HepG2 (cell line): ENCODE results near the gene NRL. TPM values are rescaled to one million over a fixed set of nuclear protein-coding genes. Genes with fewer than 3 reads are reported as not detected.

ENCODE experiments used
- ARID2 ChIP-seq: sonication (generic); formaldehyde crosslinking; IDR thresholded peaks from 2 replicates; pipeline ENCODE4 v1.8.1; 2022; ENCODE audit warnings: mild to moderate bottlenecking, missing genetic modification reagents, borderline replicate concordance
- CSRNP2 ChIP-seq: sonication (generic); formaldehyde crosslinking; conservative IDR thresholded peaks from 2 replicates; pipeline ENCODE4 v1.8.0; 2022; ENCODE audit warnings: low read depth, missing genetic modification reagents
- EP300 ChIP-seq, 3 experiments: sonication (generic) in 1 of 3; formaldehyde crosslinking in 1 of 3; IDR thresholded peaks; 2 replicates each; pipeline versions ENCODE4 v1.5.1 to v1.6.1; 2011 to 2020; ENCODE audit warnings: low read depth in 2 of 3, low read length in 2 of 3, borderline replicate concordance in 1 of 3, improper control_type of control experiment in 1 of 3, mild to moderate bottlenecking in 1 of 3, missing genetic modification reagents in 1 of 3, moderate library complexity in 1 of 3
- IRF2 ChIP-seq: IDR thresholded peaks from 2 replicates; pipeline ENCODE4 v1.6.1; 2018; ENCODE audit warnings: missing genetic modification reagents, missing compliant biosample characterization
- KMT2B ChIP-seq: IDR thresholded peaks from 2 replicates; pipeline ENCODE4 v1.6.1; 2016; ENCODE audit warnings: missing genetic modification reagents, missing compliant biosample characterization
- NFE2L2 ChIP-seq: fragments of 150-350 bp; IDR thresholded peaks from 2 replicates; pipeline ENCODE4 v1.6.1; 2014; ENCODE audit warnings: low read length
- NFRKB ChIP-seq: fragments of 450-650 bp; IDR thresholded peaks from 2 replicates; pipeline ENCODE4 v1.6.1; 2017
- SRF ChIP-seq: IDR thresholded peaks from 2 replicates; pipeline ENCODE4 v1.6.1; 2011; ENCODE audit warnings: mild to moderate bottlenecking, low read depth, low read length, moderate library complexity
- TBP ChIP-seq: sonication (generic); formaldehyde crosslinking; IDR thresholded peaks from 2 replicates; pipeline ENCODE4 v1.5.0; 2020; ENCODE audit warnings: missing genetic modification reagents
- ZMYM4 ChIP-seq: sonication (generic); formaldehyde crosslinking; IDR thresholded peaks from 2 replicates; pipeline ENCODE4 v1.8.1; 2023; ENCODE audit warnings: mild to moderate bottlenecking, missing genetic modification reagents
- ZNF253 ChIP-seq: sonication (generic); formaldehyde crosslinking; IDR thresholded peaks from 2 replicates; pipeline ENCODE4 v1.8.0; 2022; ENCODE audit warnings: mild to moderate bottlenecking, missing genetic modification reagents, borderline replicate concordance
- ZNF550 ChIP-seq: sonication (generic); formaldehyde crosslinking; IDR thresholded peaks from 2 replicates; pipeline ENCODE4 v1.4.0; 2020; ENCODE audit warnings: mild to moderate bottlenecking, missing genetic modification reagents, borderline replicate concordance
- ZNF552 ChIP-seq: sonication (generic); formaldehyde crosslinking; IDR thresholded peaks from 2 replicates; pipeline ENCODE4 v1.9.0; 2022; ENCODE audit warnings: missing genetic modification reagents, mild to moderate bottlenecking, borderline replicate concordance
- ZNF616 ChIP-seq: sonication (generic); formaldehyde crosslinking; IDR thresholded peaks from 2 replicates; pipeline ENCODE4 v1.5.0; 2020; ENCODE audit warnings: low read depth, mild to moderate bottlenecking, missing genetic modification reagents
- ZNF766 ChIP-seq: sonication (generic); formaldehyde crosslinking; IDR thresholded peaks from 2 replicates; pipeline ENCODE4 v1.5.0; 2020; ENCODE audit warnings: missing genetic modification reagents, borderline replicate concordance
- ZNF816 ChIP-seq: sonication (generic); formaldehyde crosslinking; IDR thresholded peaks from 2 replicates; pipeline ENCODE4 v1.8.0; 2022; ENCODE audit warnings: missing genetic modification reagents, mild to moderate bottlenecking, borderline replicate concordance
- polyA plus RNA-seq, 8 experiments: library from polyadenylated mRNA; depleted of rRNA in 3 of 8; stranded (reverse) in 7 of 8; unstranded in 1 of 8; fragments of >200 nt; fragmentation: Illumina TruSeq in 4 of 8; extraction: Trizol in 4 of 8; gene quantifications; 2 replicates each; pipeline versions ENCODE4 v1.2.1 to v1.2.3, GENCODE V29; 2011 to 2016; ENCODE audit warnings: low read depth in 4 of 8, missing spikeins in 1 of 8, mixed read lengths in 1 of 8; ENCODE audit not compliant: insufficient read depth in 1 of 8
- total RNA-seq, 5 experiments: library from RNA; depleted of rRNA; stranded (reverse); fragments of >200 nt; fragmentation: Illumina TruSeq; extraction: Trizol; gene quantifications; 2 replicates each; pipeline ENCODE4 v1.2.3, GENCODE V29; 2016; ENCODE audit warnings: low read depth in 1 of 5
- TF ChIP-seq, protein P1 (sequence below): sonication (generic); formaldehyde crosslinking; IDR thresholded peaks from 2 replicates; pipeline ENCODE4 v1.8.0; 2023; ENCODE audit warnings: mild to moderate bottlenecking, missing genetic modification reagents
- TF ChIP-seq, protein P2 (sequence below): sonication (generic); formaldehyde crosslinking; IDR thresholded peaks from 2 replicates; pipeline ENCODE4 v1.4.0; 2020; ENCODE audit warnings: missing genetic modification reagents, borderline replicate concordance
- TF ChIP-seq, protein P3 (sequence below): sonication (generic); formaldehyde crosslinking; IDR thresholded peaks from 2 replicates; pipeline ENCODE4 v1.4.0; 2020; ENCODE audit warnings: missing genetic modification reagents, low read depth, mild to moderate bottlenecking, borderline replicate concordance
- TF ChIP-seq, protein P4 (sequence below): sonication (generic); formaldehyde crosslinking; IDR thresholded peaks from 2 replicates; pipeline ENCODE4 v1.8.0; 2022; ENCODE audit warnings: mild to moderate bottlenecking, missing genetic modification reagents, borderline replicate concordance

NRL gene
- total and polyA plus RNA-seq, 2 of the 13 experiments (the other 11 are each of a cell fraction or from before 2014, with no cell fraction given): 2.5 to 4.7 TPM

DNA sequence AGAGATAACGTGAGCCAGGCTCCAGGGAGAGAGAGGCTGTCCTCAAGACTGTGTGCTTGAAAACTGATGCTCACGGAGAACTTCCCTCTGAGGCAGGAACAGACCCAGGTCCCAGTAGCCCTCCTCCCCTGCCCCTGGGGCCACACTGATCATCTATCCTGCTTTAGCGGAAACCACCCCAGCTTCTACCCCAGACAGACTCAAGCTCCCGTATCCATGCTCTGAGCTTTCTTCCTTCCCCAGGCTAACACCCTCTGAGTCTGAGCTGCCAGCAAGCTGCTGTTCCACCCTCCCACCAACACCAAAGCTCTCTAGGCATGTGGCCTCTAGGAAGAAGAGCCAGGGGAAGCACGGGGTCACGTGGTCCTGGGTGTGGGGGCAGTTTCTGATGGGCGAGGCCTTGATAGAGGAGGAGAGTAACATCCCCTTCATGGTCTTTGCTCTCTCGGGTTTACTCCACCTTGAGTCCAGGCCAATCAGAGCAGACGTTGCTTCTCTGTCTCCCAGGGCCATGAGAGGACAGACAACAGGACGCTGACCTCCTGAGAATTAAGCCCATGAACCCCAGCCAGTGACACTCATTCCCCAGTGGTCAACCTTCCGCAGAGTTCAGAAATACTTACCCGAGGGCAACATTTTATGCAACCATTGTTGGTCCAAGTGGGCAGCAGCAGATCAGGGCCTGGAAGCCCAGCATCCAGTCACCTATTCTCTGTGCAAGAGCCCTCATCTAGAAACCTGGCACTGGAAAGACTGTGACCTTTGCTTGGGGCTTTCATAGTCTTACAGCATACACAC, 19.3 kb downstream of the NRL start (continued):
- TF ChIP-seq, protein P1, sequence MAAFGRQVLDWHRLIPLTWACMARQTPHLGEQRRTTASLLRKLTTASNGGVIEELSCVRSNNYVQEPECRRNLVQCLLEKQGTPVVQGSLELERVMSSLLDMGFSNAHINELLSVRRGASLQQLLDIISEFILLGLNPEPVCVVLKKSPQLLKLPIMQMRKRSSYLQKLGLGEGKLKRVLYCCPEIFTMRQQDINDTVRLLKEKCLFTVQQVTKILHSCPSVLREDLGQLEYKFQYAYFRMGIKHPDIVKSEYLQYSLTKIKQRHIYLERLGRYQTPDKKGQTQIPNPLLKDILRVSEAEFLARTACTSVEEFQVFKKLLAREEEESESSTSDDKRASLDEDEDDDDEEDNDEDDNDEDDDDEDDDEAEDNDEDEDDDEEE (CRISPR knock-in tag): no peak
- TF ChIP-seq IRF2 (CRISPR knock-in tag) (peak; percentile 98), NFE2L2 (peak; percentile 15; the same call in 1 of the 2 replicates), ZNF552 (CRISPR knock-in tag) (peak; percentile 94), TBP (no peak), ZNF766 (CRISPR knock-in tag) (peak; percentile 88; the same call in 1 of the 2 replicates), ZMYM4 (CRISPR knock-in tag) (no peak), ZNF816 (CRISPR knock-in tag) (no peak), ZNF550 (peak; percentile 89; the same call in 1 of the 2 replicates), ARID2 (peak; percentile 90; the same call in 1 of the 2 replicates), CSRNP2 (CRISPR knock-in tag) (no peak), ZNF616 (CRISPR knock-in tag) (peak; percentile 83; the same call in 1 of the 2 replicates), EP300 (IDR thresholded peaks at IDR 0.05; ENCODE audit: low read depth in 2 of 2, low read length in 2 of 2) (peak in 1 of 2 experiments; percentile 84), EP300 (CRISPR knock-in tag; IDR thresholded peaks at IDR 0.05; ENCODE audit: borderline replicate concordance) (peak; percentile 90), KMT2B (CRISPR knock-in tag) (peak; percentile 91), NFRKB (no peak), SRF (peak; percentile 32; the same call in 1 of the 2 replicates), ZNF253 (CRISPR knock-in tag) (no peak)
- TF ChIP-seq, protein P2, sequence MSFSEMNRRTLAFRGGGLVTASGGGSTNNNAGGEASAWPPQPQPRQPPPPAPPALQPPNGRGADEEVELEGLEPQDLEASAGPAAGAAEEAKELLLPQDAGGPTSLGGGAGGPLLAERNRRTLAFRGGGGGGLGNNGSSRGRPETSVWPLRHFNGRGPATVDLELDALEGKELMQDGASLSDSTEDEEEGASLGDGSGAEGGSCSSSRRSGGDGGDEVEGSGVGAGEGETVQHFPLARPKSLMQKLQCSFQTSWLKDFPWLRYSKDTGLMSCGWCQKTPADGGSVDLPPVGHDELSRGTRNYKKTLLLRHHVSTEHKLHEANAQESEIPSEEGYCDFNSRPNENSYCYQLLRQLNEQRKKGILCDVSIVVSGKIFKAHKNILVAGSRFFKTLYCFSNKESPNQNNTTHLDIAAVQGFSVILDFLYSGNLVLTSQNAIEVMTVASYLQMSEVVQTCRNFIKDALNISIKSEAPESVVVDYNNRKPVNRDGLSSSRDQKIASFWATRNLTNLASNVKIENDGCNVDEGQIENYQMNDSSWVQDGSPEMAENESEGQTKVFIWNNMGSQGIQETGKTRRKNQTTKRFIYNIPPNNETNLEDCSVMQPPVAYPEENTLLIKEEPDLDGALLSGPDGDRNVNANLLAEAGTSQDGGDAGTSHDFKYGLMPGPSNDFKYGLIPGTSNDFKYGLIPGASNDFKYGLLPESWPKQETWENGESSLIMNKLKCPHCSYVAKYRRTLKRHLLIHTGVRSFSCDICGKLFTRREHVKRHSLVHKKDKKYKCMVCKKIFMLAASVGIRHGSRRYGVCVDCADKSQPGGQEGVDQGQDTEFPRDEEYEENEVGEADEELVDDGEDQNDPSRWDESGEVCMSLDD: peak; percentile 23; the same call in 1 of the 2 replicates
- TF ChIP-seq, protein P3, sequence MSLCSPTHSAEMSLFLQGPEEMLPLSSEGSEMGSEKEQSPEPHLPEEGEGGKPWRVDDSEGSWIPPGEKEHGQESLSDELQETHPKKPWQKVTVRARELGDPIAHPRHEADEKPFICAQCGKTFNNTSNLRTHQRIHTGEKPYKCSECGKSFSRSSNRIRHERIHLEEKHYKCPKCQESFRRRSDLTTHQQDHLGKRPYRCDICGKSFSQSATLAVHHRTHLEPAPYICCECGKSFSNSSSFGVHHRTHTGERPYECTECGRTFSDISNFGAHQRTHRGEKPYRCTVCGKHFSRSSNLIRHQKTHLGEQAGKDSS: peak; percentile 99
- TF ChIP-seq, protein P4, sequence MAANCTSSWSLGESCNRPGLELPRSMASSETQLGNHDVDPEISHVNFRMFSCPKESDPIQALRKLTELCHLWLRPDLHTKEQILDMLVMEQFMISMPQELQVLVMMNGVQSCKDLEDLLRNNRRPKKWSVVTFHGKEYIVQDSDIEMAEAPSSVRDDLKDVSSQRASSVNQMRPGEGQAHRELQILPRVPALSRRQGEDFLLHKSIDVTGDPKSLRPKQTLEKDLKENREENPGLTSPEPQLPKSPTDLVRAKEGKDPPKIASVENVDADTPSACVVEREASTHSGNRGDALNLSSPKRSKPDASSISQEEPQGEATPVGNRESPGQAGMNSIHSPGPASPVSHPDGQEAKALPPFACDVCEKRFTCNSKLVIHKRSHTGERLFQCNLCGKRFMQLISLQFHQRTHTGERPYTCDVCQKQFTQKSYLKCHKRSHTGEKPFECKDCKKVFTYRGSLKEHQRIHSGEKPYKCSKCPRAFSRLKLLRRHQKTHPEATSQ: peak; percentile 98
